ENCODE data around the gene ZBTB1. TPM values are rescaled to one million over a fixed set of nuclear protein-coding genes. Genes with fewer than 3 reads are reported as not detected.

ZBTB1 gene
- total RNA-seq, 1 donor from 2014 or later, result 46.3 TPM

DNA sequence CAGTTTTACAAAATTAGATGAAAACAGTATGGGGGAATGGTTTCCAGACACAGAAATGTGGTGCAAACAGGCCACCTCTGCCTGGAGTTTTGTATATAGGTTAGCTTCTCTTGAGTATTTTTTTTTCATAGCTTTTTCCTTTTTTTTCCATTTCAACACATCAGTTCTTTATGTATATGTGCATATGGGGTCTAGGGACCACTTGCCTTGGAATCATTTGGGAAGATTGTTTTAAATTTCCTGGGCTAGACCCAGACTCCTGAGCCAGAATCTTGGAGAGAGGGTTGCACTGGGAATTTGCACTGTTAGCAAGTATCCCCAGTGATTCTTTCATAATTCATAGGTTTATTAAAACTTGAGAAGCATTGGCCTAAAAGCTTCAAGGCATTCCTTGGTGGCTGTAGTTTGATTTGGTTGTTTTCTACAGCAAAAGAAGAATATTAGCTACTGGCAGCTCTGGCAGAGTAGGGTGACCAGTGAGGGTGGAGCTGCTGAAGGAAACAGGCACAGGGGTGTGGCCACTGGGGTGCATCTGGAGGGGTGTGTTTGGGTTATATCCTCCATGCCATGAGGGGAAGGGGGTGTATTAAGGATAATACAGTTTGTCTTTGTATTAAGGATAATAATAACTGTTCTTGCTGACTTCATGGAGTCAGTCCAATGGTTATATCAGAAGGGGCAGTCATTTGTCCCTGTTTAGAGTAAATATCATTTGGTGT lies 68.0 kb downstream of the ZBTB1 start:
- no peak for DNase-seq (ENCODE audit: low read depth)
- Histone ChIP-seq H3K27me3 (ENCODE audit: control insufficient read depth, insufficient read depth, low read length) (no peaks in the 10 kb centered on the region), H3K36me3 (ENCODE audit: control insufficient read depth, insufficient read depth, low read length) (no peaks in the 10 kb centered on the region), H3K4me3 (ENCODE audit: low read depth, low read length) (no peak overlapping the region)
- TF ChIP-seq, protein P1, sequence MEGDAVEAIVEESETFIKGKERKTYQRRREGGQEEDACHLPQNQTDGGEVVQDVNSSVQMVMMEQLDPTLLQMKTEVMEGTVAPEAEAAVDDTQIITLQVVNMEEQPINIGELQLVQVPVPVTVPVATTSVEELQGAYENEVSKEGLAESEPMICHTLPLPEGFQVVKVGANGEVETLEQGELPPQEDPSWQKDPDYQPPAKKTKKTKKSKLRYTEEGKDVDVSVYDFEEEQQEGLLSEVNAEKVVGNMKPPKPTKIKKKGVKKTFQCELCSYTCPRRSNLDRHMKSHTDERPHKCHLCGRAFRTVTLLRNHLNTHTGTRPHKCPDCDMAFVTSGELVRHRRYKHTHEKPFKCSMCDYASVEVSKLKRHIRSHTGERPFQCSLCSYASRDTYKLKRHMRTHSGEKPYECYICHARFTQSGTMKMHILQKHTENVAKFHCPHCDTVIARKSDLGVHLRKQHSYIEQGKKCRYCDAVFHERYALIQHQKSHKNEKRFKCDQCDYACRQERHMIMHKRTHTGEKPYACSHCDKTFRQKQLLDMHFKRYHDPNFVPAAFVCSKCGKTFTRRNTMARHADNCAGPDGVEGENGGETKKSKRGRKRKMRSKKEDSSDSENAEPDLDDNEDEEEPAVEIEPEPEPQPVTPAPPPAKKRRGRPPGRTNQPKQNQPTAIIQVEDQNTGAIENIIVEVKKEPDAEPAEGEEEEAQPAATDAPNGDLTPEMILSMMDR (IDR thresholded peaks at IDR 0.05; ENCODE audit: insufficient read depth, low read length, poor library complexity, severe bottlenecking), result no peak

DNA sequence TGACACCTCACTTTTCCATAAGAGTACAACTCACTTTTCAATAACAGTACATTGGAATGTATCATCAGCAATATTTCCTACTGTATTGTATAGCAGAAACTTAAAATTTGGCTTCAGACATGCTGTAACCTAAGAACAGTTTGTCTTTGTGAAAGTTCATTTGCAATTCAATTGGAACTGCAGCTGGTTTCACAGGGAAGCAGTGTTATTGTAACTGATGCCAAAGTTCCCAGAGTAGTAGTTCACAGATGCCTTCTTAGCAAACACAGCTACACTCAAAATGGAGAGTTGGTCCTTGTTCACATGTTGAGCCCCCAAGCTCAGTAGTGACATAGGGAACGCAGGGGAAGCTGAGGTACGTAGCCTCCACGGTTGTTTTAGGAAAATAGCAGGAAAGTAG lies 68.5 kb downstream of the ZBTB1 start:
- TF ChIP-seq, protein P1 (IDR thresholded peaks at IDR 0.05; ENCODE audit: insufficient read depth, low read length, poor library complexity, severe bottlenecking), result no peak
- no peak for DNase-seq (ENCODE audit: low read depth)
- Histone ChIP-seq H3K4me3 (ENCODE audit: low read depth, low read length) (no peak overlapping the region), H3K27me3 (ENCODE audit: control insufficient read depth, insufficient read depth, low read length) (no peaks in the 10 kb centered on the region), H3K36me3 (ENCODE audit: control insufficient read depth, insufficient read depth, low read length) (no peaks in the 10 kb centered on the region)

Other genes starting within 250 kb of the ZBTB1 start
- 0.14 and 0.17 TPM in 2 replicates for gene ESR2, start 210.4 kb upstream of the ZBTB1 start, total RNA-seq
- 44.2 and 44.4 TPM in 2 replicates for gene MTHFD1, start 116.4 kb upstream of the ZBTB1 start, total RNA-seq
- 1.2 and 1.5 TPM in 2 replicates for gene AKAP5, start 39.3 kb upstream of the ZBTB1 start, total RNA-seq
- 7.4 and 10.1 TPM in 2 replicates for gene ZBTB25, start 932 bp upstream of the ZBTB1 start, total RNA-seq
- 12.0 and 14.2 TPM in 2 replicates for gene HSPA2, start 36.0 kb downstream of the ZBTB1 start, total RNA-seq
- 0.75 and 1.2 TPM in 2 replicates for gene PPP1R36, start 45.2 kb downstream of the ZBTB1 start, total RNA-seq
- 109 and 136 TPM in 2 replicates for gene PLEKHG3, start 199.7 kb downstream of the ZBTB1 start, total RNA-seq

Data from kidney epithelial cell (primary cell).